Measurements from ENCODE around the gene DEFB131B.
A peak's percentile ranks its signal among the peaks of the same experiment; 100 is the strongest.
"Not testable (repeated sequence)": the region's sequence is repeated elsewhere in the genome, so short reads cannot be mapped to it uniquely, and the experiment has no call there.

Gene DEFB131B, protein sequence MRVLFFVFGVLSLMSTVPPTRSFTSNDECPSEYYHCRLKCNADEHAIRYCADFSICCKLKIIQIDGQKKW

DNA sequence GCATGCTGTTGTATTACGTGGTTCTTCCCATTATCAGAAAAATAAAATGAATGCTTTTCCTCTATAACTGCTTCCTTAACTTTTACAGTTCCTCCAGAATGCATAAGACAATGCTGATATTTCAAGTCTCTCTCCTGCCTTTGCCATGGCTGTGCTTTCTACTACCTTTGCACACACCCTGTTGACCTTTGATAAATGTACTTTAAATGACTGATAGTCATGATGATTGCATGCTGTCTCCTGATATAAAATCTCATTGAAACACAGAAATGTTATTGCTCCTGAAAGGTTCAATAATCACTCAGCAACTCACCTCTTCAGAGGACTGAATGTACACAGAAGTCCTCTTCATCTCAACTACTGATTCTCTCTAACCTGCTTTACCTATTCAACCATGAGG, at the start of gene DEFB131B:
Gene DEFB131B, plus strand, starts transcription at position 395 of the 400 bp plus-strand sequence. Its CDS starts 0 bp downstream, at position 395.
- DNase-seq (ENCODE audit: low read depth in 2 of 3, low spot score in 1 of 3): not testable (repeated sequence)

- not testable (repeated sequence) for DNase-seq (ENCODE audit: low read depth in 2 of 3, low spot score in 1 of 3)
Observed at GRCh38 chr11:71829247-71829646, 49.0 kb upstream of the DEFB131B start.

- DNase-seq (ENCODE audit: low read depth in 2 of 3, low spot score in 1 of 3): not testable (repeated sequence)
Observed at GRCh38 chr11:71829686-71830085, 48.6 kb upstream of the DEFB131B start.

- not testable (repeated sequence) for DNase-seq (ENCODE audit: low read depth in 2 of 3, low spot score in 1 of 3)
Observed at GRCh38 chr11:71832811-71833210, 45.4 kb upstream of the DEFB131B start, which contains the start of gene DEFB108B. DEFB108B (plus strand) TSS chr11:71833200; CDS start chr11:71833200, 0 bp downstream.

- not testable (repeated sequence) for DNase-seq (ENCODE audit: low read depth in 2 of 3, low spot score in 1 of 3)
Observed at GRCh38 chr11:71842720-71843119, 35.5 kb upstream of the DEFB131B start.

DNA sequence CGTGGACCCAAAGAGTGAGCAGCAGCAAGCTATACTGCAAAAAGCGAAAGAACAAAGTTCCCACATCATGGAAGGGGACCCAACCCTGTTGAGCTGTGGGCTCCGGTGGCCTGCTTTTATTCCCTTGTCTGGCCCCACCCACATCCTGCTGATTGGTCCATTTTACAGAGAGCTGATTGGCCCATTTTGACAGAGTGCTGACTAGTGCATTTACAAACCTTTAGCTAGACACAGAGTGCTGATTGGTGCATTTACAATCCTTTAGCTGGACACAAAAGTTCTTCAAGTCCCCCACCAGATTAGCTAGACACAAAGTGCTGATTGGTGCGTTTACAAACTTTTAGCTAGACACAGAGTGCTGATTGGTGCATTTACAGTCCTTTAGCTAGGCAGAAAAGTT, 34.9 kb upstream of the DEFB131B start:
- not testable (repeated sequence) for DNase-seq (ENCODE audit: low read depth in 2 of 3, low spot score in 1 of 3)

- no peak for DNase-seq (ENCODE audit: low read depth in 2 of 3, low spot score in 1 of 3)
Observed at GRCh38 chr11:71843858-71844257, 34.4 kb upstream of the DEFB131B start.

DNA sequence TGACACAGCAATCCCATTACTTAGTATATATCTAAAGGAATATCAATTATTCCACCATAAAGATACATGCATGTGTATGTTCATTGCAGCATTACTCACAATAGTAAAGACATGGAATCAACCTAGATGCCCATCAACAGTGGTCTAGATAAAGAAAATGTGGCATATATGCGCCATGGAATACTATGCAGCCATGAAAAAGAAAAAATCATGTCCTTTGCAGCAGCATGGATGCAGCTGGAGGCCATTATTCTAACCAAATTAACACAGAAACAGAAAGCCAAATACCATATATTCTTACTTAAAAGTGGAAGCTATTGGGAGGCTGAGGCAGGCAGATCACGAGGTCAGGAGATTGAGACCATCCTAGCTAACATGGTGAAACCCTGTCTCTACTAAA, 24.4 kb upstream of the DEFB131B start:
- not testable (repeated sequence) for DNase-seq (ENCODE audit: low read depth in 2 of 3, low spot score in 1 of 3)

DNA sequence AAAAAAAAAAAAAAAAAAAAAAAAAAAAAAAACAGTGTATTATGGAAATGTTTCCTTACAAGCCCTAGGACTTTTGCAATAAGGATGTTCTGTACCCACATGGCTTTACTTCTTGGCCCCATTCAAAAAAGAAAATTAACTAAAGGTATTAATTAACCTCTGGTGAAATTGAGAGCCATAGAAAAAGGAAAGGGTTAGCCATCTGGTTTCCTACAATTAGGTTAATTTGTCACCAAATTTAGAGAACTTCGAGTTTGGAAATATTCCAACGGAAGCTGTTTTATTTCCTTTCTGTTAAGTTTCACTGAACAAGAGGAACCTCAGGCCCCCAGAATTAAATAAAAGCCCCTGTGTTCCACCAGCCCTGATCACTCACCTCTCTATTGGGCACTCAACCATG, 22.4 kb upstream of the DEFB131B start:
- DNase-seq (ENCODE audit: low read depth in 2 of 3, low spot score in 1 of 3): not testable (repeated sequence)

GRCh38 chr11:71860835-71861234, 17.4 kb upstream of the DEFB131B start:
- DNase-seq (ENCODE audit: low read depth in 2 of 3, low spot score in 1 of 3): not testable (repeated sequence)

GRCh38 chr11:71863978-71864627, 14.2 kb upstream of the DEFB131B start:
- peak in 2 of 3 donors; percentile 6 to 29 for DNase-seq (ENCODE audit: low read depth in 2 of 3, low spot score in 1 of 3)

DNA sequence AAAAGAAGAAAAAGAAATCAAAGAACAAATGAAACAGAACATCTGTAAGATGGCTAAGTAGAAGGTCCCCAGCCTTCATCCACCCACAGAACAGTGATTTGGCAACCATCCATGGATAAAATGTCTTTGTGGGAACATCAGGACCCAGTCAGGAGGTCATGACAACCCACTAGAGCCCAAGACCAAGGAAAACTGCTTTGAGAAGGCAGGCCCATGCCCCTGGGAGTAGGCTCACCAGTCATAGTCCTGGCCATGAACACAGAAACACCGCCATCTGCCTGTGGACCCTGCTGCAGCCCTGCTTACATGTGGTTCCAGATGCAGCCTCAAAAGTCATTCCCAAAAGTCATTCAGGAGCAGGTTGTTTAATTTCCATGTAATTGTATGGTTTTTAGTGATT, 11.0 kb upstream of the DEFB131B start:
- DNase-seq (ENCODE audit: low read depth in 2 of 3, low spot score in 1 of 3): not testable (repeated sequence)

- not testable (repeated sequence) for DNase-seq (ENCODE audit: low read depth in 2 of 3, low spot score in 1 of 3)
Observed at GRCh38 chr11:71869931-71870330, 8.3 kb upstream of the DEFB131B start.

- not testable (repeated sequence) for DNase-seq (ENCODE audit: low read depth in 2 of 3, low spot score in 1 of 3)
Observed at GRCh38 chr11:71870661-71871060, 7.6 kb upstream of the DEFB131B start.

DNA sequence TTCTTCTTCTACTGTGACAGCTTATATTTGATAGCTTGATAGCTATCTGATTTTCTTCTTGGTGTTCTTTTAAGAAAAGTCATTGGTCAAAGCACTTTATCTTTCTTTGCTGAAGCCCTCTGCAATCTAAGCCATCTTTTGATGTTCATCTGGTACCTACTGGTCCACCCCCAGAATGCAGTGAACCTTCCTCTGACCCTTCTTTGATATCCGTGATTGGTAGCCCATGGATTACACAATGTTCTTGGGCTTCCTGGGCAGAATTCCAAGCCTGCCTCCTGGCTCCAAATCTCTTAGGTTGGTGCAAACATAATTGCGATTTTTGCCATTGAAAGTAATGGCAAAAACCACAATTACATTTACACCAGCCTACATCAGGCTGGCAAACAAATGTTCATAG, 2.0 kb upstream of the DEFB131B start:
- not testable (repeated sequence) for DNase-seq (ENCODE audit: low read depth in 2 of 3, low spot score in 1 of 3)

GRCh38 chr11:71885806-71886205, 7.6 kb downstream of the DEFB131B start:
- not testable (repeated sequence) for DNase-seq (ENCODE audit: low read depth in 2 of 3, low spot score in 1 of 3)

- not testable (repeated sequence) for DNase-seq (ENCODE audit: low read depth in 2 of 3, low spot score in 1 of 3)
Observed at GRCh38 chr11:71888335-71889010, 10.2 kb downstream of the DEFB131B start.

GRCh38 chr11:71889181-71889872, 11.1 kb downstream of the DEFB131B start:
- DNase-seq (ENCODE audit: low read depth in 2 of 3, low spot score in 1 of 3): not testable (repeated sequence)

GRCh38 chr11:71895961-71896360, 17.7 kb downstream of the DEFB131B start:
- no peak for DNase-seq (ENCODE audit: low read depth in 2 of 3, low spot score in 1 of 3)

DNA sequence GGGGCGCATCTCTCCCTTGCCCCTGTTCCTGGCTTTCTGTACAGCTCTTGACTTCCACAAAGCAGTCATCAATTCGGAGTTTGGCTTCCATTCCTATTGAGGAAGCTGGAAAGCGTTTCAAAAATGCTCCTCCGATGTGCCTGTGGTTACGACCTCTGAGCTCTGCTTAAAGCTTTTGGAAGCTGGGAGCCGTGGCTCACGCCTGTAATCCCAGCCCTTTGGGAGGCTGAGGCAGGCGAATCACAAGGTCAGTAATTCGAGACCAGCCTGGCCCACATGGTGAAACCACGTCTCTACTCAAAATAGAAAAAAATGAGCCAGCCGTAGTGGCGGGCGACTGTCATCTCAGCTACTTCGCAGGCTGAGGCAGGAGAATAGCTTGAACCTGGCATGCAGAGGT, 22.9 kb downstream of the DEFB131B start:
- DNase-seq (ENCODE audit: low read depth in 2 of 3, low spot score in 1 of 3): not testable (repeated sequence)

- DNase-seq (ENCODE audit: low read depth in 2 of 3, low spot score in 1 of 3): no peak
Observed at GRCh38 chr11:71908218-71908617, 30.0 kb downstream of the DEFB131B start.

DNA sequence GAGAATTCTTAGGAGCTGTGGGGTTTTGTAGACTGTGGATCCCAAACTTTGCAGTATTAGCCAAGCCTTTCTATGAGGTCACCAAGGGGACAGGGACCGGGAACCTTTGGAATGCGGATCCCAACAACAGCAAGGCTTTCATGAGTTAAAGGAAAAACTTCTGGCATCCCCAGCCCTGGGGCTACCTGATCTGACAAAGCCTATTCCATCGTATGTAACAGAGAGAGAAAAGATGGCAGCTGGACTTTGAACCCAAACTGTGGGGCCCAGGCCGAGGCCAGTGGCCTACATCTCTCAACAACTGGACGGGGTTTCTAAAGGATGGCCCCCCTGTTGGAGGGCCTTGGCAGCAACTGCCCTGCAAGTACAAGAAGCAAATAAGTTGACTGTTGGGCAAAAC, 32.5 kb downstream of the DEFB131B start:
- DNase-seq (ENCODE audit: low read depth in 2 of 3, low spot score in 1 of 3): not testable (repeated sequence)

Data from stimulated activated CD4-positive, alpha-beta T cell treated with anti-CD3 and anti-CD28 coated beads, Interleukin-12 subunit alpha, Interleukin-12 subunit beta, amount 100 ng/mL, for 48 hours (primary cell).